Activated T-helper 1 cell treated with anti-CD3 and anti-CD28 coated beads, Interleukin-12 subunit alpha, Interleukin-12 subunit beta, Interleukin-2, Interleukin-4 antibody, amounts not matched to agents 30 ng/mL and 10 ng/mL and 1 ng/mL, durations not matched to agents 14 hours and 24 hours and 36 hours (primary cell): ENCODE data around the gene CHCHD5. TPM values are rescaled to one million over a fixed set of nuclear protein-coding genes. Genes with fewer than 3 reads are reported as not detected.
A peak's percentile ranks its signal among the peaks of the same experiment; 100 is the strongest.
"Not testable (repeated sequence)": the region's sequence is repeated elsewhere in the genome, so short reads cannot be mapped to it uniquely, and the experiment has no call there.

ENCODE experiments used
- DNase-seq: peaks from one replicate; pipeline ENCODE4 v3.0.0; 2021; ENCODE audit warnings: low spot score
- H3K27ac Mint-ChIP-seq: one replicate; pipeline ENCODE4 v1.8.0; 2021; ENCODE audit warnings: mild to moderate bottlenecking, mixed read lengths
- H3K27me3 Mint-ChIP-seq: one replicate; pipeline ENCODE4 v1.8.0; 2022; ENCODE audit warnings: mild to moderate bottlenecking, moderate library complexity, mixed read lengths; ENCODE audit not compliant: insufficient read depth
- H3K36me3 Mint-ChIP-seq: one replicate; pipeline ENCODE4 v1.8.0; 2021; ENCODE audit warnings: low read depth, mixed read lengths
- H3K4me1 Mint-ChIP-seq: one replicate; pipeline ENCODE4 v1.8.0; 2021; ENCODE audit warnings: low read depth, mixed read lengths
- H3K4me3 Mint-ChIP-seq: one replicate; pipeline ENCODE4 v1.8.0; 2021; ENCODE audit warnings: mild to moderate bottlenecking, moderate library complexity, mixed read lengths
- H3K9me3 Mint-ChIP-seq: one replicate; pipeline ENCODE4 v1.8.0; 2021; ENCODE audit warnings: mixed read lengths
- intact Hi-C: fragments of 100-400 bp; cut with micrococcal nuclease; formaldehyde crosslinking; loops from one replicate; pipeline ENCODE4 v1.15.1; 2024
- total RNA-seq: library from RNA; stranded (reverse); gene quantifications from 2 replicates; pipeline ENCODE4 v1.2.3, GENCODE V29; 2022

The CHCHD5 gene
- total RNA-seq, 1 donor from 2014 or later: 31.3 TPM

DNA sequence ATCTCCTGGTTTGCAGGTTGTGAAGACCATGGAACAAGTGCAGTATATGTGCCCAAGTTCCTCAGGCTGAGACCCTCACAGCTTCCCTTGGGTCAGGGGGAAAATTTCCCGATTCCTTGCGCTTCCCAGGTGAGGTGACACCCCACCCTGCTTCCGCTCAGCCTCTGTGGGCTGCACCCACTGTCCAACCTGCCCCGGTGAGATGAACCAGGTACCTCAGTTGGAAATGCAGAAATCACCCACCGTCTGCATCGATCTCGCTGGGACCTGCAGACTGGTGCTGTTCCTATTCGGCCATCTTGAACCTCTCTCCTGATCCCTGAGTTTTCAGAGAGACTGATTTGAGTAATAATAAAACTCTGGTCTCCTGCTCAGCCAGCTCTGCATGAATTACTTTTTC, 30.6 kb downstream of the CHCHD5 start:
- Mint-ChIP-seq H3K27ac (no peak overlapping the region), H3K36me3 (peaks cover 5% of the 10 kb centered on the region), H3K4me1 (no peaks in the 10 kb centered on the region), H3K27me3 (peaks cover 34% of the 10 kb centered on the region), H3K9me3 (peaks cover 1% of the 10 kb centered on the region), H3K4me3 (no peak overlapping the region)
- no peak for DNase-seq
- intact Hi-C loops: no loop called here

DNA sequence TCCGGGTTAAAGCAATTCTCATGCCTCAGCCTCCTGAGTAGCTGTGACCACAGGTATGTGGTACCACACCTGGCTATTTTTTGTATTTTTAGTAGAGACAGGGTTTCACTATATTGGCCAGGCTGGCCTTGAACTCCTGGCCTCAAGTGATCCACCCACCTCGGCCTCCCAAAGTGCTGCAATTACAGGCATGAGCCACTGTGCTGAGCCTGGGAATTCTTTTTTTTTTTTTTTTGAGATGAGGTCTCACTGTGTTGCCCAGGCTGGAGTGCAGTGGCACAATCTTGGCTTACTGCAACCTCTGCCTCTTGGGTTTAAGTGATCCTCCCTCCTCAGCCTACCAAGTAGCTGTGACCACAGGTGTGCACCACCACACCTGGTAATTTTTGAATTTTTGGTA, 31.4 kb downstream of the CHCHD5 start:
- DNase-seq, H3K36me3 Mint-ChIP-seq, H3K4me3 Mint-ChIP-seq, intact Hi-C loops, H3K9me3 Mint-ChIP-seq, H3K4me1 Mint-ChIP-seq, H3K27ac Mint-ChIP-seq: not testable (repeated sequence)
- H3K27me3 Mint-ChIP-seq: peaks cover 29% of the 10 kb centered on the region

DNA sequence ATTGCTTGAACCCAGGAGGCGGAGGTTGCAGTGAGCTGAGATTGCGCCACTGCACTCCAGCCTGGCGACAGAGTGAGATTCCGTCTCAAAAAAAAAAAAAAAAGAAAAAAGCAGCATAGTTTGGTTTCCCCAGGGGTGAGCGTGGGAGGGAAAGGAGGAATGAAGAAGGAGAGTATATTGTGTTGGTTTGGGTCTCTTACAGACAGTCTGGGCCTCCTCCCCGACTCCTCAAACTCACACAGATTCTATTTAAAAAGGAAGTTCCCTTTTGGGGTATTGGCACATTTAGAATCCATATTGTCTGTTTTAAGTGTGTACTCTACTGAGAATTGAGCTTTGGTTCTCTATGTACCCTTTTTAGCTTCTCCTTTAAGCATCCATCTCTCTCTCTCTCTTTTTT, 34.0 kb downstream of the CHCHD5 start:
- peaks cover 9% of the 10 kb centered on the region for H3K27me3 Mint-ChIP-seq
- DNase-seq: no peak
- H3K27ac Mint-ChIP-seq: no peak overlapping the region
- H3K9me3 Mint-ChIP-seq: no peaks in the 10 kb centered on the region
- H3K36me3 Mint-ChIP-seq: peaks cover 3% of the 10 kb centered on the region
- peaks cover 4% of the 10 kb centered on the region for H3K4me1 Mint-ChIP-seq
- no peak overlapping the region for H3K4me3 Mint-ChIP-seq
- intact Hi-C loops: no loop called here

DNA sequence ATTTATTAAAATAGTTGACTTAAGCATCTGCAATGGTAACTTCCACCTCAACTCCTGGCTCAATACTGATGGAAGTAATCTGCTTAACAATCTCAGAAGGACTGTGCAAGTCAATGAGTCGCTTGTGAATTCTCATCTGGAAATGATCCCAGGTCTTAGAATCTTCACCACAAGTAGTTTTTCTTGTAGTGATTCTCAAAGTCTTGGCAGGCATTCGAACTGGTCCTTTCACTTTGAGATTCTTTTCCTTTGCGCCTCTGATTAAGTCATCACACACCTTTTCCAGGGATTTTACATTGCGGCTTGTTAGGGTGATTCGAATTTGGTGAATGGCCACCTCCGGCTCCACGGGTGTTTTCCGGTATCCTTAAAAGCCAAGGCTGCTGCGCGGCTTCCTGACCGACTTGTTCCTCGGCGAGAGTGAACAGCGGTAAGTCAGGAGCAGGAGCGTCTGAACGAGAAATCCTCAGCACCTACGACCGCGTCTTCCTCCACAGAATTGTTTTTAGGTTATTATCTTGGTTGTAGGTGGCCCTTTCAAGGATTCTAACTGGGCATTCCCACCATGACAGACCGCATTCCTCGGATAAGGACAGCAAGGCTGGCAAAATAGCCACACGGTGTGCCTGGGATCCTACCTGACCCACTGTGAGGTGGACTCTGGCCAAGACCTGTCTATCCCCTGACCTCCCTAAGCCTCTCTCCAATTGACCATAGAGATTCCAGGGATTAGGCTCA, 37.5 kb downstream of the CHCHD5 start:
- Mint-ChIP-seq H3K36me3 (no peaks in the 10 kb centered on the region), H3K9me3 (no peaks in the 10 kb centered on the region), H3K27ac (no peak overlapping the region), H3K4me3 (no peak overlapping the region), H3K4me1 (peaks cover 34% of the 10 kb centered on the region), H3K27me3 (peaks cover 2% of the 10 kb centered on the region)
- intact Hi-C loops: no loop called here
- no peak for DNase-seq

DNA sequence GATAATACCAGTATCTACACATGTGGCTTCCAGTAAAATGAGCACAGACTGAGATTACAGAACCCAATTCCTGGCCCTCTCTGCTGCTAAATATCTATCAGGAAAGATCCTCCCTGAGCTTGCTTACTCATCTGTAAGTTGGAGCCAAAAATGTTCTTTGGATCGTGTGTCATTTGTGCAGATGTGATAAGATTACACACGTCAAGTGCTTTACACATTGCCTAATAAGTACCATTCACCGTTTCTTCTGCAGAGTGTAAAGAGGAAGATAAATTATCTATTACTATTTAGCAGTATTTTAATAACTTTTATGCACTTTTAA, 38.1 kb downstream of the CHCHD5 start:
- intact Hi-C loops: no loop called here
- DNase-seq: no peak
- Mint-ChIP-seq H3K27me3 (peaks cover 2% of the 10 kb centered on the region), H3K36me3 (no peaks in the 10 kb centered on the region), H3K4me3 (no peak overlapping the region), H3K9me3 (no peaks in the 10 kb centered on the region), H3K4me1 (peaks cover 40% of the 10 kb centered on the region), H3K27ac (no peak overlapping the region)

DNA sequence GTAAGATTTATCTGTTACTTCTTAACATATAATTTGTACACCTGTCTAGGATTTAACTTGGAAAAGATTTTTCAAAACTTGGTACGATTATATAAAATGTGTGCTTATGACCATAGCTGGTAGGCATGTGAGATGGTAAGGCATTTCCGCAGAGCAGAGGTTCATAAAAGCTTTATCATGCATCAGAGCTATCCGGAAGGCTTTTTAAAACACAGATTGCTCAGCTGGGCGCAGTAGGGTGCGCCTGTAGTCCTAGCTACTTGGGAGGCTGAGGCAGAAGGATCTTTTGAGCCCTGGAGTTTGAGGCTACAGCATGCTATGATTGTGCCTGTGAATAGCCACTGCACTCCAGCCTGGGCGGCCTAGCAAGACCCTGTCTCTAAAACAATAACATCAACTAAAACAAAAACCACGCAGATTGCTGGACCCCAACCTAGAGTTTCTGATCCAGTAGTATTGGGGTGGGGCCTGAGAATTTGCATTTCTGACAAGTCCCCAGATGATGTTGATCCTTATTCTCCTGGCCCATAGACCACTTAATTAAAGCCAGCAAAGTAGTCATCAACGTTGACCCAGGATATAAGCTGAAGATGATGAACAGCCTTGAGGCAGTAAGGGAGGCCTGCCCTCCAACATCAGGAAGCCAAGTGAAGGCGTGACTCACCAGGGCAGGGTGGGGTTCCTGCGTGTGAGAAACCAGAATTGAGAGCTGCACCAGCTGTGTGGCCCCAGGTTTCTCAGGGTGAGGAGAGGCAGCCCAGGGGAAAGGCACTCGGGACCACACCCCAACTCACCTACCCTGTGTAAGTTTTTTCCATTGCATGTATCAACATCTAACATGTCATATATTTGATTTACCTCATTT, 39.7 kb downstream of the CHCHD5 start:
- Mint-ChIP-seq H3K27me3 (peaks cover 2% of the 10 kb centered on the region), H3K36me3 (no peaks in the 10 kb centered on the region), H3K9me3 (no peaks in the 10 kb centered on the region), H3K4me1 (peaks cover 56% of the 10 kb centered on the region), H3K4me3 (peak overlapping the region; percentile 47), H3K27ac (peak overlapping the region; percentile 61)
- intact Hi-C loops: loop anchor here (1.0 kb wide), 1 partner anchor 40 kb away; the partner anchor contains the start of gene CHCHD5
- peak; percentile 75 for DNase-seq

DNA sequence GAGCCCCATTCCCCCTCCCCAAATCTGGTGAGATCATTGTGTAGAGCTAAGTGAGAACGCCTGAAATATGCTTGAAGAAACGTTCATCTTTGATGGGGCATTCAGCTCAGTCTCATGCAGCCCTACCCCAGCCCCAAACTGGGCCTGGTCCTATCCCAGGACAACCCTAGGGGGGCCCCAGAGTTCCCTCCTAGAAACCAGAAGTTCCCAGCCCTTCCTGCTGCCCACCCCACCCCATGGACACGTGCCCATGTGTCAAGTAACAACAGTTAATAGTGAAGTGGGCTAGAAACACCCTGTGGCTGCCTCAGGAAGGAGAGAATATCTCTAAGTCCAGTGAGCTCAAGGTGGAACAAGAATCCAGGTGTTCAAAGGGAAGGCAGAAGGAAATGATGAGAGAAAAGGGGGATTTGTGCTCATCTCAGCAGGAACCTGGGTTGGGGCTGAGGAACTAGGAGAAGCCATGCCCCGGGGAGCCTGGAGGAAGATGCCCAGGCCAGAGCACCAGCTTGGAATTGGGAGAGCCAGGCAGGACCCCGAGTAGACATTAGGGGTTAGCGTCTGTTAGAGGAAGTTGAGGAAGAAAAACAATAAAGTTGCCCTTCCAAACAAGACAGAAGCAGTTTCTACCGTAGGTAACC, 41.2 kb downstream of the CHCHD5 start:
- H3K4me1 Mint-ChIP-seq: peaks cover 71% of the 10 kb centered on the region
- H3K27ac Mint-ChIP-seq: peak overlapping the region; percentile 40

DNA sequence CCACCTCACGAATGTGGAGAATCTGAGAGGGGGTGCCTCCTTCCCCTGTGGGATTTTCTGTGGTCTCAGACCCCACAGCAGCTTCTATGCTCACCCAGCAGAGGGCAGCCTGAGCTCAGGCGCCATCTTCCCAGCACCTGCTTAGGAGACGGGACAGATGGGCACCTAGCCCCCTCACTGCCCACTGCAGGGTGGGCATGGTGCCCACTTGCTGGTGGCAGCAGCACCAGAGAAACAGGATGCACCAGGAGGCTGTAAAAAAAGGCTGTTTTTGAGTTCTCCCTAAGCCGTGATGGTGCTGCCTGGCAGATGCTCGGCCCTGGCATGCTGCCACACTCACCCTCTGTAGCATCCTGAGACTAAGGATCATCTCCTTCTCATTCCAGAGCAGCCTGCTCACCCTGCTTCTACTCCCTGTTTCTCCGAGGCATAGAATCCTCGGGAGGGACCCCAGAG, 42.2 kb downstream of the CHCHD5 start:
- H3K4me1 Mint-ChIP-seq: peaks cover 79% of the 10 kb centered on the region
- no peaks in the 10 kb centered on the region for H3K9me3 Mint-ChIP-seq
- intact Hi-C loops: loop anchor here (1.0 to 5.0 kb wide), 5 partner anchors 19 to 100 kb away; partner anchors contain the start of gene SLC20A1
- peak overlapping the region; percentile 40 for H3K27ac Mint-ChIP-seq
- peak overlapping the region; percentile 57 for H3K4me3 Mint-ChIP-seq
- H3K27me3 Mint-ChIP-seq: peaks cover 2% of the 10 kb centered on the region
- peak; percentile 59 for DNase-seq
- H3K36me3 Mint-ChIP-seq: no peaks in the 10 kb centered on the region

More for the DNA sequence above, 41.2 kb downstream of the CHCHD5 start:
- H3K4me3 Mint-ChIP-seq: no peak overlapping the region
- no peak for DNase-seq
- intact Hi-C loops: loop anchor here (1.0 to 5.0 kb wide), 5 partner anchors 20 to 101 kb away; partner anchors contain the start of gene SLC20A1
- H3K36me3 Mint-ChIP-seq: no peaks in the 10 kb centered on the region
- H3K9me3 Mint-ChIP-seq: no peaks in the 10 kb centered on the region
- peaks cover 2% of the 10 kb centered on the region for H3K27me3 Mint-ChIP-seq

DNA sequence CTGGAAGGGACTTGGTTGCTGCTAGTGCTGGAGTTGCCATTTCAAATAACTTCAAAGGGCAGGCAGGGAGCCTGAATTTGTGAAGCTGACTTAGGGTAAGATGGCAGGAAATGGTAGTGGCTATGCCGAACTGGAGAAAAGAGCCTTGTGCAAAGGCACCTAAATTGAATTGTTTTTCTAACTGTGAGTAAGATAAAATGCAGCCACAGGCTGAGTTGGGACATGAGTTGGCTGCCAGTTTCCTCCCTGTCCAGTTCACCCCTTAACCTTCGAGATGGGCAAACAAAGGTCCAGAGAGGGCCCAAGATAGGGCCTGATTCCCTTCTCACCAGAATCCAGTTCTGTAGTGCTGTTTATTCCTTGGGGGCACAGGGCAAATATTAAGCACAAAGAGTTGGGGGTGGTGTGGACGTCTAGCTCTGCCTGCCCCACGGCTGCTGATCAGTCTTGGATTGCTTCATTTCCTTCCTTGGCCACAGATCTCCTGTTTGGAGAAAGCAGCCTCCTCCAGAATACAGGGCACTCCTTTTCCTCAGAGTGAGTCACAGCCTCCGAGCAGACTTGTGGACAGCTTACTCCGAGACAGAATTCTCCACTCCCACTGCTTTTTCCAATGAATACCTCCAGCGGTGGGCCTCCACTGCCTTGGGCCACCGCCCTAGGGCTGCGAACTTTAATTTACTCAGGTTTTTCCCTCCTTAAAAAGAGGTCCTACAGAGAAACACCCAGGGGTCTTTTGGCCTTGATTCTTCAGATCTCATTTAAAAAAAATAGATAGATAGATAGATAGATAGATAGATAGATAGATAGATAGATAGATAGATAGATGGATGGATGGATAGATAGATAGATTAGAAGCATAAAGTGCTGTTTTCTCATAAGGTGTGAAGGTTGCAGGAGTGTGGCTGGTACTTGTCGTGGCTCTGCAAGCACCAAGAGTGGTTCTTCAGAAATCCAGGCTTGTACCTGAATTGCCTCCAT, 42.9 kb downstream of the CHCHD5 start:
- intact Hi-C loops: loop anchor here (5.0 kb wide), 1 partner anchor 35 kb away; no protein-coding TSS in a partner anchor
- H3K4me1 Mint-ChIP-seq: peaks cover 84% of the 10 kb centered on the region
- H3K9me3 Mint-ChIP-seq: no peaks in the 10 kb centered on the region
- peak overlapping the region; percentile 40 for H3K27ac Mint-ChIP-seq
- H3K27me3 Mint-ChIP-seq: no peaks in the 10 kb centered on the region
- H3K4me3 Mint-ChIP-seq: peak overlapping the region; percentile 57
- peaks cover 2% of the 10 kb centered on the region for H3K36me3 Mint-ChIP-seq
- DNase-seq: no peak

DNA sequence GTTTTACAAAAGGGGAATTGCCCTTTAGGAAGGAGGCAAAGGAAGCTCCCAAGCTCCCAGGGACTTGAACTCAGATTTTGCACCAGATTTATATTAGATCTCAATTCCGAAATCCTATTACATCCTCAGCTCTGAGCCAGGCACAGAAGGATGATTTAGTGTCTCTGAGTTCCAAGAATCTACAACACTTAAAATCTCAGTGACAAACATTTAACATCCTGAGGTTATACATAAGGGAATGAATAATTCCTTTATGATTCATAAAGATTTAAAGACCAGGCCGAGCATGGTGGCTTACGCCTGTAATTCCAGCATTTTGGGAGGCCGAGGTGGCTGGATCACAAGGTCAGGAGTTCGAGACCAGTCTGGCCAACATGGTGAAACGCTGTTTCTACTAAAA, 44.8 kb downstream of the CHCHD5 start:
- Mint-ChIP-seq H3K27ac (peak overlapping the region; percentile 70), H3K4me1 (peaks cover 88% of the 10 kb centered on the region), H3K4me3 (peak overlapping the region; percentile 31), H3K9me3 (no peaks in the 10 kb centered on the region), H3K36me3 (peaks cover 2% of the 10 kb centered on the region), H3K27me3 (no peaks in the 10 kb centered on the region)
- intact Hi-C loops: loop anchor here (5.0 kb wide), 1 partner anchor 33 kb away; no protein-coding TSS in a partner anchor
- no peak for DNase-seq

DNA sequence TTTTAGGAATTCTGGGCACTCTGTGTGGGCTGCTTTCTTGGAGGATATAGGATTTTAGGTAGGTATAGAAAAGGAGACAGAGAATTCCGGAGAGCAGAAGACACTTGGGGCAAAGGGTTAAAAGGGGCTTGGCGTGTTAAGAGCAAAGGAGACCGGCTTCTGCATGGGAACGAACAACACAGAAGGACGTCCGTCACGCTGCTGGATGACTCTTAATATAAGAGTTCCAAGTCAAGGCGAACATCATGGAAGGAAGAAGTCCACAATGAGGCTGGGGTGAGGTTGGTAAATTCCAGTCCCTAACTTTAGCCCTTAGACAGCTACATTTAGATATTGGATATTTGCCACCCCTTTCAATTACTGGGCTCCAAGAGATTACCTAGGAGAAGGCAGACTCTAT, 45.4 kb downstream of the CHCHD5 start:
- Mint-ChIP-seq H3K27ac (peak overlapping the region; percentile 70), H3K36me3 (peaks cover 2% of the 10 kb centered on the region), H3K4me1 (peaks cover 88% of the 10 kb centered on the region), H3K27me3 (no peaks in the 10 kb centered on the region), H3K9me3 (no peaks in the 10 kb centered on the region), H3K4me3 (peak overlapping the region; percentile 32)
- no peak for DNase-seq
- intact Hi-C loops: loop anchor here (5.0 kb wide), 1 partner anchor 32 kb away; no protein-coding TSS in a partner anchor

DNA sequence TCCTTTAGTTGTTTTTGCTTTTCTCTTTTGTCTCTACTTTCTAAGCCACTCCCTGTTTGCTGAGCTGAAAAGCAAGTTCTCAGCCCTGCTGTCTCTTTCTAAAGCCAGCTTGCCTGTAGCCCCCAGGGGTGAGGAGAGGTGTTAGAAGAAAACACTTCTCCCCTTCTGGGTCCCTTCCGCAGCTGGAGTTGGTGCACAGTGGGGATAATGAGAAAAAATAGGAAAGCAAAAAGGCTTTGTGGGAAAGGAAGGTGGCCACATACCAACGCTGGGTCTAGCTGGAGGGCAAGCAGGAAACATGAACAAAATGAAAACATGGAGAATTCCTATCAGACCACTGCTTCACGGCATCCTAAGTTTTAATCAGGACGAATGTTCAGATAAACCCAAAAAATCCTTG, 45.9 kb downstream of the CHCHD5 start:
- Mint-ChIP-seq H3K27me3 (no peaks in the 10 kb centered on the region), H3K4me1 (peaks cover 90% of the 10 kb centered on the region), H3K36me3 (peaks cover 4% of the 10 kb centered on the region), H3K27ac (peak overlapping the region; percentile 90), H3K4me3 (peak overlapping the region; percentile 64), H3K9me3 (no peaks in the 10 kb centered on the region)
- no peak for DNase-seq
- intact Hi-C loops: no loop called here
